ENCODE data around the gene CFAP299.

The CFAP299 gene

GRCh38 chr4:80532674-80533333, 197.3 kb downstream of the CFAP299 start:
- no peak for DNase-seq

- DNase-seq = no peak
Measured at GRCh38 chr4:80535551-80535950, 200.0 kb downstream of the CFAP299 start.

GRCh38 chr4:80538276-80538926, 202.9 kb downstream of the CFAP299 start:
- peak; percentile 53 for DNase-seq

GRCh38 chr4:80539190-80539589, 203.7 kb downstream of the CFAP299 start:
- no peak for DNase-seq

- no peak for DNase-seq
Measured at GRCh38 chr4:80540349-80540748, 204.8 kb downstream of the CFAP299 start.

- DNase-seq = peak; percentile 3
Measured at GRCh38 chr4:80540785-80541469, 205.4 kb downstream of the CFAP299 start.

GRCh38 chr4:80542747-80543146, 207.2 kb downstream of the CFAP299 start:
- DNase-seq = no peak

- DNase-seq = no peak
Measured at GRCh38 chr4:80560337-80560736, 224.8 kb downstream of the CFAP299 start.

GRCh38 chr4:80566203-80566872, 230.8 kb downstream of the CFAP299 start:
- no peak for DNase-seq

- DNase-seq = no peak
Measured at GRCh38 chr4:80568891-80569290, 233.4 kb downstream of the CFAP299 start.

- peak; percentile 21 for DNase-seq
Measured at GRCh38 chr4:80576796-80577195, 241.3 kb downstream of the CFAP299 start.

GRCh38 chr4:80578001-80578400, 242.5 kb downstream of the CFAP299 start:
- DNase-seq = no peak

GRCh38 chr4:80585542-80585941, 250.0 kb downstream of the CFAP299 start:
- DNase-seq = no peak

GRCh38 chr4:80586716-80587115, 251.2 kb downstream of the CFAP299 start:
- DNase-seq = no peak

GRCh38 chr4:80587871-80588385, 252.4 kb downstream of the CFAP299 start:
- DNase-seq = no peak

GRCh38 chr4:80592950-80593349, 257.4 kb downstream of the CFAP299 start:
- DNase-seq = no peak

GRCh38 chr4:80594701-80595100, 259.2 kb downstream of the CFAP299 start:
- no peak for DNase-seq

GRCh38 chr4:80608281-80608980, 272.9 kb downstream of the CFAP299 start:
- peak; percentile 48 for DNase-seq

- DNase-seq = no peak
Measured at GRCh38 chr4:80610199-80610598, 274.7 kb downstream of the CFAP299 start.

GRCh38 chr4:80610845-80611677, 275.5 kb downstream of the CFAP299 start:
- peak; percentile 72 for DNase-seq

- no peak for DNase-seq
Measured at GRCh38 chr4:80611678-80611979, 276.1 kb downstream of the CFAP299 start.

GRCh38 chr4:80613470-80613869, 277.9 kb downstream of the CFAP299 start:
- no peak for DNase-seq

Measured in fibroblast of skin of right biceps (primary cell).